Activated effector memory CD4-positive, alpha-beta T cell treated with anti-CD3 and anti-CD28 coated beads, Interleukin-2, amount 50 U/mL, for 16 hours (primary cell): ENCODE data around the gene PLEKHA1.

Source experiments
- DNase-seq: peaks from one replicate; pipeline ENCODE4 v3.0.0-alpha.2; 2020

Gene PLEKHA1

DNA sequence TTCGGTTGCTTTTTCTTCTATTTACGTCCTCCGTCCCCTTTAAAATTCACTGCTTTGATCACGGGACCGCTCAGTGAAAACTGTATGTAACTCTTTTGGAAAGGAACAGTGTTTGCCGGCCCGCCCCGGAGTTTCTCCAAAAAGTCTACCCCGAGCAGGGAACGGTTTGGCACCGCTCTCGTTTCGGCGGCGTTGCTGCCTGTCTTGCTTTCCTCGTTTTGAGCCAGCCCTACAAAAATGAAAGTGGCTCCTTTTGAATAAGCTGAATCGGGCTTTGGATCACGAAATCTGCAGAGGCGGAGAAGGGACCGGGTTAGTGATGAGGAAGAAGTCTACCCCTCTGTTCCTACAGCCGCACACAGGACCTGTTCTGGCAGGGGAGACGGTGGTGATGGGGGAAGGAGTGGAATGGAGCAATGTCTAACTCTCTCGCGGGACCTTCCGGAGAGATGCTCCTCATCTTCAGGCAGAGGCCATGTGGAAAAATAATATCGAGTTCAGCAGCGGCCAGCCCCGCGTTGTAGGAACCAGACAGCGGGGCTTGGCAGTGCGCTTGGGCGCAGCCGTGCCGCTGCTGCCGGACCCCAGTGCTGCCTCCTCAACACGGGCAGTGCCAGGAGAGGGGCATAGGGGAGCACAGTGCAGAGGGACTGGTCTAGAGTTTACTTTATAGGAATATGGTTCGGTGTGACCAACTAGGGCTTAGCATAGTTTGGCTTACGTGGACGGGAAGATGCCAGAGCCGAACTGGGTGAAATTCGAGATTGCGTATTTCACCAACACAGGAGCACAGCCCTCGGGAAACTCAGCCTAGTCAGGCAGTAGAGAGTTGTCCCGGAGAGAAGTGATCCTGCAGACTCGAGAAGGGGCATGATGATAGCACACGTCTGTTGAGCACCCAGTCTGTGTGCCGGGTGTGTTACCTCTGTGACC, 88.3 kb downstream of the PLEKHA1 start:
- no peak for DNase-seq

DNA sequence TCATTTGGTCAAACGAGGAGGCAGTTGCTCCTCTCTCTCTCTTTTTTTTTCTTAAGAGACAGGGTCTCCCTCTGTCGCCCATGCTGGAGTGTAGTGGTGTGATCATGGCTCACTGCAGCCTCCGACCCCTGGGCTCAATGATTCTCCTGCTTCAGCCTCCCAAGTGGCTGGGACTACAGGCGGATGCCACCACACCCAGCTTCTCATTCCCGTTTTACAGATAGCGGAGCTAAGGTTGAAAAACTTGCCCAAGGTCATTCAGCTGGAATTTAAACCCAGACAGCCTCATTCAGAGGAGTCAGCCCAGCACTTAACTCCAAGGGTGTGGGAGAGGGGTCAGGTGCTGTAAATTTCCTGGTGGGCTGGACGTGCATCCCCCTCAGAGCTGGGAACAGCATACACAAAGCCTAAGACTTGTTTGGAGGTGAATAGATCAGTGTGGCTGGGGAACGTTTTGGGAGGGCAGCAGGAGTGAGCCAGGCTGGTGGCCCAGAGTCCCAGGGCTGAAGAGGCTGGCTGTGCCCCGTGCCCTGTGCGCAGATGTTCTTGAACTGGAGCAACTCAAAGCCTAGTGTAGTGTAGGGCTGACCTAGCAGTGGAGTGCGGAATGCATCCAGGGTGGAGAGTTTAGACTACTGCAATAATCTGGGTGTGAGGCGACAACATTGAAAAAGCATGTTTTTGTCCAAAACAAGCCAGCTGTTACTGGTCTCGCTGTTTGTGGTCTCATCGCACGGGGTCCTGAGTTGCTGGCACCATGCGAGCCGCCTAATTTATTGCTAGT, 89.2 kb downstream of the PLEKHA1 start:
- no peak for DNase-seq

DNA sequence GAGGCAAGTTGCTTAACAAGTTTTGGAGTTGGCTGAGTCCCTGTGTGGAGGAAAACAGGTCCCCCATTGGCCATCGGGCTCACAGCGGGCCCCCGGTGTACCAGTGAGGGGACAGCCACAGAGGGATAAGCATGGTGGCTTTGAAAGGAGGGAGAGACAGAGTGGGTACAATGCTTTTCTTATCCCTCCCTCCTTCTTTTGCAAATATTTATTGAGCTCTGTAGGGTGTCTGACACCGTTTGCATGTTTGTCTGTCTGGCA, 89.7 kb downstream of the PLEKHA1 start:
- no peak for DNase-seq

DNA sequence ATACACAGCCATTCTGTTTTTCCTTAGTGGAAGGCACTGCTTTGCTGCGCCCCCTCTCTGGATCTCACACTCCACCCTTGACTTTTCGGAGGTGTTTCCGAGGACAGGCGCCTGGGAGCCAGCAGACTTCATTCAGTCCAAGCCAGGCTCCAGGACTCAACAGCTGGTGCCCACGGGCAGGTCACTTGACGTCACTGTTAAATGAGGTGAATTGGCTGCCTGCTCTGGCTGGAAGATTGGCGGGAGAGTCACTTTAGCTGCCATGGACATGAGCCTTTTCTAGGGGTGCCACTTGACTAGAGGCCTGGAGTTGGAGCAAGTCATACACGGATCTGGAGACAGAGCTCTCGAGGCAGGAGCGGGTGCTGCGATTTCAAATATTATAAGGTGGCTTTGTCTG, 90.1 kb downstream of the PLEKHA1 start:
- no peak for DNase-seq

DNA sequence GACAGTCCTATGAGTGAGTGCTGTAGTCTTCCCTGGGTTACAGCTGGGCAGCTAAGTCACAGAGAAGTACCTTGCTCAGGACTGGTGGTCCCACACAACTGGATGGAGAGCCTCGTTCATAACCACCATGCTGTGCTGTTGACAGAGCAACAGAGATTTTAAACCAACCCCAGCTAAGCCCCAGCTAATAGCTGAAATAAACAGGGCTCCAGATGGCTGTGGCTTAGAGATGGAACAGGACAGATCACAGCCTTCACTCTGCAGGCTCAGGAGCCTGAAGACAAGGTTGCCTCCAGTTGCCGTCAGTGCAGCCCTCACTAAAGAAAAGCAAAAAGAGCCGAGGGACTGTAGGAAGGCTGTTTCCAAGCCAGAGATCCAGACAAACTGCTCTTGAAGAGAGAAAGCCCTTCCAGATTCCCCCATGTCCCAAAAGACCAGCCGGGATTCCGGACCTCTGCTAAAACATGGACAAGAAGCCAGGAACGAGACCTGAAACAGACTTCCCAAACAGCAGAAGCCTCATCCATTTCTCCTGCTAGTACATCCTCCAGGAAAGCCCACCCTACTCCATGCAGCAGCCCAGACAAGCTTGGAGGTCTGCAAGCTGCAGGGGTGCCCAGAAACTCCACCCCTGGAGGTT, 91.0 kb downstream of the PLEKHA1 start:
- DNase-seq, result no peak

DNA sequence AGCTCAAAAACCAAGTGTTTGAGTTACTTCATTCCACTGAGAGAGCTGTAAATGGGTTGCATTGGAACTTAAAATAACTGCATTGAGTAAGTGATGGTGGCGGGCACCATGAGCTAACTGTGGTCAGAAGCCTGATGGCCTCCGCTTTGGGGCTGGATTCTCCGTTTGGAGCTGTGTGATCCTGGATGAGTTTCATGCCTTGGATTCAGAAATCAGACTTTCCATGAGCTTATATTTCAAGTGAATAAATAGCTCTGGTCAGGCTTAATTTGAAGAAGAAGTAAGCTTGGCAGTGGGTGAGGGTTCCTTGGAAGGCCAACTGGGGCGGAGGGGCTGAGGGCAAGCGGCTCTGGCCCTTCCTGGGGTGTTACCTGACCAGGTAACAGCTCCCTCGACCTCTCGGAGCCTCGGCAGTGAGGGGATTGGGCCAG, 92.5 kb downstream of the PLEKHA1 start:
- DNase-seq, result no peak

DNA sequence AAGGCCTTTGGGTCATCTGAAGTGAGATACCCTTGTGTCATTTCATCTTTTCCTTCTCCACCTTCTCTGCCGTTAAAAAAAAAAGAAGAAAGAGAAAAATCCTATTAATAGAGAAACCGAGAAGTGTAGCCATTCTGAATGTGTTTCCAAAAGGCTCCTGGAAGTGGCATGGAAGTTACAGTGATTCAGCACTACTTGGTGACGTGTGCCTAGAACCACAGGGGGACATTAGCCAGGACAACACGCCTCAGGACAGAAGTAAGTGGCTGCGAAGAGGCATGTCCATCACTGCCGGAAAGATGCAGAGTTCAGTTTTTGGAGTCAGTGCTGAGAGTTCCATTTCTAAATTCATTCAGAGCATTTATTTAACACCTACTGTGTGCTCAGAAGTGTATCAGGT, 93.2 kb downstream of the PLEKHA1 start:
- no peak for DNase-seq

DNA sequence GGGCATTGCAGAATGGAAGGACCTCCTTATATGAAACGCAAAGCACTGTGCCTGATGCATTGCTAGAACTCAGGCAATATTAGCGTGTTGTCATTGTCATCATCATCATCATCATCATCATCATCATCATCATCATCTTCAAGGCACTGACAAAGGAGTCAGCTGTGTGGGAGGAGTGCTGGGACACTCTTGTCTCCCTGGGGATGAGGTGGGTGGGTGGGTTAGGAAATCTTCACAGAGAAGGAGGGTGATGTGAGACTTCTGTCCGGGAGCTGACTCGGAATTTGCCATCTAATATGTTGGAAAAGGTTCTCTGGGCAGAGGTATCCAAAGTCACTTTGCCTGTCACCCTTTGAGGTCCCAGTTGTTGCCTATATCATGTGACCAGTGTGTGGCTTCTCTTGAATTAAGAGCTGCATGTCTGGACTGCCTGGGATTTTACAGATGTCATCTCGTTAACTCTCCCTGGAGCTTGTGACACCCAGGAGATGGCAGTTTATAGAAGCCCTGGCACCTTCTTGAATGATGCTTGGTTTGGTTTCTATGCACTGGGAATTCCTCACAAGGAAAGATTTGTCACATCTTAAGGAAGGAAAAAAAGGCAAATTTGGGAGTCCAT, 93.9 kb downstream of the PLEKHA1 start:
- no peak for DNase-seq

DNA sequence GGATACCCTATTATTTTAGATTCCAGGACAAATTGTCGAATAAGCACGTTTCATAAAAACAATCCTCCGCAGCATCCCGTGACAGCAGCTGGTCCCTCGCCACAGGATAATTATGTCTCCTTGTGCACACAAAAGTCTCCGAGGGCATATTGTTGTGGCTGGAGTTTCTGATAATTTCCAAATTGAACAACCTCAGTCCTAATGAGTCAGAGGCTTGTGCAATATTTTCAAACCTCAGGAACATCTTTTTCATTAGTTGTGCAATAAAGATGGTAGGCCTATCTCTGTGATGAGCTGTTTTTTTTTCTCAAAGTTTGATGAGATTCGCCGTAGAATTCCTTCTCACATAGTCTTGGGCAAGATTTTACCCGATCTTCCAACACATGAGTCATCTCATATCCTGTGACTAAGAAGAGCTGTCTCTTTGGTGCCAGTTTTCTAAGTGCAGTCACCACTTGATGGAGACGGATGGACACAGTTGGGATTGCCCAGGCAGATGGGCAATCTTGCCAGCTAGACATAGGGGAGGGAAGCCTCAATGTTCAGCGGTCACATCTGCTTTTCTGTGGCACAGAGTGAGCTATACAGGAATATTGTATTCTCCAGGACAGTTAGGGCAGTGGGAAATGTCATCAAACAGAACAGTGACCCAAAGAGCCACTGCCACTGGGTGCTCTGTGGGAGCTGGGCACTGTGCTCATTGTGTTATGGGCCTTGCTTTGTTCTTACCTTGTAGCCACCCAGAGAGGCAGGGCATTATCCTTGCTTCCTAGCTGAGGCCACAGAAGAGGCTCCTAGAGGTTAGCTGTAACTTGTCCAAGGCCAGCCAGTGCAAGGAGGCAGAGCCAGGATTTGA, 94.6 kb downstream of the PLEKHA1 start:
- DNase-seq, result no peak

DNA sequence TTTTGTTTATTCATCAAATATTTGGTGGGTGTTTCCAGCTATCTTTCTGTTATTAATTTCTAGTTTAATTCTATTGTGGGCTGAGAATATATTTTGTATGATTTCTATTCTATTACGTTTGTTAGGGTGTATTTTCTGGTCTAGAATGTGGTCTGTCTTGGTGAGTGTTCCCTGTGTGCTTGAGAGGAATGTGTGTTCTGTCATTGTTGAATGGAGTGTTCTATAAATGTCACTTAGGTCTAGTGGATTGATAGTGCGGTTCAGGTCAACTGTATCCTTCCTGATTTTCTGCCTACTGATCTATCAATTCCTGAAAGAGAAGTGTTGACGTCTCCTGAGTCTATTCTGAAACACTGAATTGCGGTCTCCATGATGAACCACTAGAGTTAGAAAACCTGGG, 95.3 kb downstream of the PLEKHA1 start:
- no peak for DNase-seq

DNA sequence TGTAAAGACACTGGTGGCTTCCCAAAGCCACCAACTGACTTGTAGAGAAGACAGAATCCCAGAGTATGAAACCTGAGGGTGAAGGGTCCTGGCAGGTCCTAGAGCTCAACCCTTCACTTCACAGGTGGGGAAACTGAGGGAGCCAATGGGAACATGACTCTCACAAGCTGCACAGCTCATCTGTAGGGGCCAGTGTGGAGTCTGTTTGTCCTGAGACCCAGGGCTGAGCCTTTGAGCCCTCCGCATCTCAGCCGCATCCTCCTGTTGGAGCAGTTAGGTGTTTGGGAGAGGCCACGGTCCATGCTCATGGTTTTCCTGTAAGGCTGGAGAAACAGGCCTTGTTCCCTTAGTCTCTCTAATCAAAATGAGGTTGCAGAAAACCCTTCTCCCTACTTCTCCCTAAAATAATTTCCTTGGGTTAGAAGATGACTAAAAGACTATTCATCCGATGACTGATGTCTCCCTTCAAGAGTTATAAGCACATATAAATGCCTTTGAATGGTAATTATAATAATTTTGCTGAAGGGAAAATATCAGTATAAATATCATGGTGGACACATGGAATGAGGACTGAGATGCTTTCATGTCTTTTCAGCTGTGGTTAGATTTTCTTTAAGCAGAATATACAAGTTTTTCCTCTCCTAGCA, 97.1 kb downstream of the PLEKHA1 start:
- DNase-seq, result no peak

DNA sequence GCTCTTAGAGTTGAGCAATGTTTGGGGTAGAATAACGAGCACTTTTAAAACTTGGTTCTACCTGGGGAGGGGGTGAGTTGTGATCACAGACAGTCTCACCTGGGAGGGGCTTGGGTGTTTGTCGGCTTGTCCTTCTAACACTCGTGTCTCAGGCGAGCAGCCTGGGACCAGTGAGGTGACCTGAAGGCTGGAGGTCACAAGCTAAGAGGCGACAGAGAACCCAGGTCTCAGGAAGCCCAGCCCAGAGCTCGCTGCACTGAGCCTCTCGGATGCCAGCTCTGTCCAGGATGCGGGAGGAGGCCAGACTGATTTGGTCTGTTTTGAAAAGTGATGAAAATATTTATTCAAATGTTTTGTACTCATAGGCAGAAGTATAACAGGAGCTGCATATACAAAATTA, 98.6 kb downstream of the PLEKHA1 start:
- DNase-seq, result no peak

DNA sequence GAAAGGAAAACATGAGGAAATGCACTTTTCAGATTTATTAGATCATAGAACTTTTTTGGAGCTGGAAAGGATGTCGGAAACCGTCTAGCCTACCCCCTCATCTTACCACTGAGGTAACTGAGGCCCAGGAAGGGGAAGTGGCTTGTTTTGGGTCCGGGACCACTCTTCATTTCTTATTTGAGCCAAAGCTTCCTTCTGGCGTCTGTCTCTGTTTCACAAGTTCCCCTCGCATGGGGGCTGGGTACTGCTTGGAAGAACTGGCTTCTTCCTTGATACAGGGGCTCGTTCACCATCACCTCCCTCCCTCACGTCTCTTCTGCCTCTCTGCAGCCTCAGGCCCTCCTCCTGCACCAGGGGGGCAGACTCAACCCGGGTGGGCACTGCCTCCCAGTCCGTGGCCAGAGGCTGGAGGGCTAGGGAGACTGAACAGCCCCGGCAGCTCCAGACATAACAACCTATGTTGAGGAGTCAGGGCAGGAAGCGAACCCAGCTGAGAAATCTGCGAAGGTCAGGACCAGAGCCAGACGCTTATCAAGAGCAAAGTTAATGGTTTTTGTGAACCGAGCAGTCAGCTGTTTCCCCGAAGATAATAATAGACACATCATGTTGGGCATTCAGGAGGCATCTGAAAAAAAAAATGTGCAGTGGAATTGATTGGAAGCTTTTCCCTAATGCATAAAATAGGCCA, 99.8 kb downstream of the PLEKHA1 start:
- DNase-seq, result no peak

DNA sequence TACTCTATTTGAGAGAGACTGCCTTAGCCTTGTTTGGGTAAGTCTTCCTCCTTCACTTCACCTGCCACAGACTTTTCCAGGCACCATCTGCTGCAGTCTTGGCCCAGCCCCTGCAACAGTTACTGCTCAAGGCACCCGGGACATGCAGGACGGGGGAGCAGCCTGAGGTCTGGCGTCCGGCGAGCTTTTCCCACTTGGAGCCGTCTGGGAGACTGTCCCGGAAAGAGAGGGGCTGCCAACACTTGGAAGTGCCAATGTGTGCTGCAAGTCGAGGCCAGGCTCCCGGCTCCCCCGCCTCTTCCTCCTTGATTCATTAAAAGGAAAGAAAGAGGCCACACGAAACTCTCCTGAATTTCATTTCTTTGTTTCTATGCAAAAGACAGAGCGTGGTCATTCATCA, 100.6 kb downstream of the PLEKHA1 start:
- DNase-seq, result no peak

DNA sequence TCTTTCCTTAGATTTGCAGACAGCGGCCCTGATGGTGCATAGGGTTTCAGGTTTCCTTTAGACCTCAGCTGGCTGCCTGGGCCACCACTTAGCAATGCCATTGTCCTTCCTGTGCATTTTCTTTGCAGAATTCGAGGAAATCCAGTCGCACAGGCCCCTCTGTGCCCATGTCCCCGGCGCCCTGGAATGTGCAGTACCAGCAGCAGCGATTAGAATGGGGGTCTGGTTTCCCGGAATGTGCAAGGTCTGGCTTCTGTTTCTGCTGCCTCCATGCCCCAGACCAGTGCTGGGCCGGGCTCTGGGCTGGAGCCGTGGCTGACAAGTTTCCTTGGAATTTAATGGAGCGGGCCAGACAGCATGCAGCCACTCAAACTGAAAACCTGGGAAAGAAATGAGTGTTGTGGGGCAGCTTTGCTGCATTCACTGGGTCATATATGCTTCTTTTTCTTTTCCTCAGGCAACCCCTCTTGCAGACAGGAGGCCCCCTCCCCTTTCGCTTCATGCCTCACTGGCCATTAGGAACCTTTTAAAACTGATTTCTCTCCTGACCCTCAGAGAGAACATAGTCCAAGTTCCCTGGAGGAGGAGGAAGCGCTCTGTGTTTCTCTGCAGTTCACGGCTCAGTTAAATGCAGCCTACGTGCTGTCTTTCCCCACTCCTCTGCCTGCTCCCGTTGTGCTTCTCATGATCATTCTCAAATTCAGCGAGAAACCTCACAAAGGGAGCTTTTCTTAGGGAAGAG, 101.3 kb downstream of the PLEKHA1 start:
- no peak for DNase-seq

DNA sequence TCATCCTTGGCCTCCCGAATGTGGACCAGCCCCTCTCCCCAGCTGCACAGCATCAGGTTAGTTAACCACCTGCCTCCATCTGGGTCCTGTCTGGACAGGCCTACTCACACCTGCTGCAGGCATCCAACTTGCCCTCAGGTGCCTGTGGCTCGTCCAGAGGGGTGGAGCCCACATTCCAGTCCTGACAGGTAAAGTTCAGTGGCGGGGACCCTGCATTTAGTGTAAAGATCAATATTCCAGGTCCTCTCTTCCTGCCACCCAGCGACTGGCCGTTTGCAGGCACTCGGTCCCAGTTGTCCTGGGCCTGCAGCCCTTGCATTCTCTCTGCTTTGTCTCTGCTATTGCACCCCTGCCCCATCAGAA, 101.8 kb downstream of the PLEKHA1 start:
- no peak for DNase-seq

DNA sequence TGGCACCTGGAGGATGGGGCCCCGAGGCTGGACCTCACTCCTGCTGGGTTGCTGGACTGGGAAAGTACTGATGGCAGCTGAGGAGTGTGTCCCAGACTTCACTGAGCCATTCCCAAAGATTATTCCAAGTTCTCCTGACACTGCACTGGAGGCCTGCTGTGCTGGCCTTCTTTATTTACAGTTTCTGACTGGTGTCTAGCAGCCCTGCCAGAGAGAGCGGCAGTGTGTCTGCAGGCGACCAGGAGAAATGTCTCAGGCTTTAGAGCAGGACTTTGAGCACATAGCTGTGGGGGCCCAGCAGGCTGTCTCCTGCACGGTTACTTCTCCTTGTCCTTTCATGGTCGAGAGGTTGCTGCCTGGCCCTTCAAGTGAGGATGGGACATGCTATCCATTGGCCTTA, 102.9 kb downstream of the PLEKHA1 start:
- no peak for DNase-seq

DNA sequence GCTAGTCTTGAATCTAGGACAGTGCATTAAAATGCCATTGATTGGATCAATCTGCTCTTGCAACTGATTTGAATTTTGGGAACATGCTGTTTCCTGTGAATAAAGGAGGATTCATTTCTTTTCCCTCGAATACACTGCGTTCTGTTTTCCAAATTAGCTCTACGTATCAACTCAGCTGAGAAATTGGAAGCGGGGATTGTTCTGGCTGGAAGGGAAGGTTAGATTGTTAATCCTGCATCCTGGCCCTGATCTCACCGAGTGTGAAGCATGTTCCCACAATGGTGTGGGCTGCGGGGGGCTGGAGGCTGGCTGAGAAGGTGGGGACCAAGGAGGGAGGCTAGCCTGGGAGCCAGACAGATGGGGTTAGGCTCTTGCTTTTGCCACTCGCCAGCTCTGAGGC, 104.5 kb downstream of the PLEKHA1 start:
- DNase-seq, result no peak

DNA sequence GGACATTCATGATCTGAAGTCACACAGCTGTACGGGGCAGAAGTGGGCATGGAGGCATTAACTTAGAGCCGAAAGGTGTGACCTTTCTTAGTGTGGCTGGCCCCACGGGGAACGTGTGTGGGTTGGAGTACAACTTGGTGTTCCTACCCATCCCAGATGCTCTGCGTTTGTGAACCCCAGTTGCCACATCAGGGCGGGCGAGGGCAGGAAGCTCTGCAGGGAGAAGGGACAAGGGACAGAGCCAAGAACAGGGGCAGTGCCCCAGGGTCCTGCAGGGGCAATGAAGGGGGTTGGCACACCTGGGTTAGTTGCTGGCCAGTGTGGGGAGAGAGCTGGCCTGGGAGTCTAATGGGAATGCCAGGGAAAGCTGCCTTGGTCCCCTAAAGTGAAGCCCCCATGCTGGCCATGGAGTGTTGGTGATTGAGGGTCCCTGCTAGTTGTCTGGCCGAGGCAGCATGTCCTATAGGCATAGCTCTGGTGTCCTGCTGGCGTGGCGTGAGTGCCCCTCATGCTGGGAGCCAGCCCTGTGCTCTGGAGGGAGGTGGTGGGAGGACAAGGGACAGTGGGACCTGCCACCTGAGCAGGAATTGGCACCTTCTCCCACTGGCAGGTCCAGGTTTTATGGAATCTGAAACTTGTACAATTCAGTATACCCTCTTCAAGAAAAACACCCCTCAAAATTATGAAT, 105.8 kb downstream of the PLEKHA1 start:
- no peak for DNase-seq
